HG02759 (cell line): ENCODE measurements around the gene ZNF716.
"Not testable (repeated sequence)": the region's sequence is repeated elsewhere in the genome, so short reads cannot be mapped to it uniquely, and the experiment has no call there.

Source experiments
- ATAC-seq: cut with Tn5 transposase; IDR thresholded peaks from one replicate; pipeline ENCODE4 v1.9.1; 2021; ENCODE audit warnings: mild to moderate bottlenecking, moderate library complexity; ENCODE audit not compliant: unreplicated experiment

The ZNF716 gene

DNA sequence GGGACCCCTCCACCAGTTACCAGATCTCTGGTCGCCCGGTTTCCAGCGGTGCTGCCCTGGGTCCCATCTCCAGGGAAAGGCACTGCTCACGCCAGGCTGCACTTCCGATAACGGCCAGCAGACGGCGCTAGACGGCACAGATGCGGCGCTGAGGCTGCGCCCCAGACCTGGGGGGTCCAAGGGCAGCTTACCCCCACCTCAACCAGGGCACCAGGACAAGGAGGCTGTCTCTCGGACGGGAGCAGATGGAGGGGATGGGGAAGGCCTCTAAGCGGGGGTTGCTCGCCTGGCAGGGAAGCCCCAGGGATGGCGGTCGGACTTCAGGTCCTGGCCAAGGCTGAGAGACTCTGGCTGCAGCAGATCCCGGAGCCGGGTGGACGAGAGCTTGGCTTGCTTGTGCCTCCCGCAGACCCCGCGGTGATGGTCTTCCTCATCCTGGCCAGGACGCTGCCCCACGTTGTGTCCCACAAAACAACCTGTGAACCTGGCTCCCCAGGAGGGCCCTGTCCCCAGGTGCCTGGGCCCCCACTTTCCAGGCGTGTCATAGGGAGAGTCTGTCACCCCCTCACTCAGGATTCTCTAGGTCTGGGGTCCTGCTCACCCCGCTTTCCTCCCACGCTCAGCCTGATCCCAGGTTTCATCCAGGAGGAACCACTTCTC, 23.9 kb upstream of the ZNF716 start:
- no peak for ATAC-seq

DNA sequence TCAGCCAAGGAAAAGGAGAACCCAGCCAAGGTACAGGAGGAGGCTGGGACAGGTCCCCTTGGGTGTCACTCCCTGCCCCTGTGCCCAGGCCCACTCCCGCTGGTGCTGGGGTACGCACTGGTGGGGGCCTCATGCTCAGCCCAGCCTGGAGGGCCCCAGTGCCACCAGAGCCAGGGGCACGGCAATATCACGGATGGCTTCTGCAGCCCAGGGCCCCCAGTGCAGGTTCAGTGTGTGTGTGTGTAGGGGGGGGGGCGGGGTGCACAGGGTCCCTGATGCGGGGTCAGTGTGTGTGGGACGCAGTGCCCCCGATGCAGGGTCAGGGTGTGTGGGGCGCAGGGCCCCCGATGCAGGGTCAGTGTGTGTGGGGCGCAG, 23.4 kb upstream of the ZNF716 start:
- ATAC-seq, result no peak

DNA sequence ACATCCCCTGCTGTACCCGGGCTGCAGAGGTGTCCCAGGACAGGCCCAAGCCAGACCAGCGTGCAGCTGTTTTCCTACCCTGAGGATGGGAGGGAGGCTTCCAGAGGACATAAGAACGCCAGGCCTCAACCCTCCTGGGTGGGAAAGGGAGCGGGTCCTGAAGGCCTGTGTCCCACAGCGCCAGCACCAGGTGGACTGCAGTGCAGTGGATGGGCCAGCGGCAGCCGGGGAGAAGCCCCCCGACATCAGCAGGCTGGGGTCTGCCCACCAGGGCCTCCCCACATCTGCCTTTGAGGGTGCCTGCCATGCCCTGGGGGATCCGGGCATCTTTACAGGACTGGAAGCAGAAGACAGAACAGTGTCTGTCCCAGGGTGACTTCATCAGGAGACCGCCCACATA, 22.8 kb upstream of the ZNF716 start:
- no peak for ATAC-seq

DNA sequence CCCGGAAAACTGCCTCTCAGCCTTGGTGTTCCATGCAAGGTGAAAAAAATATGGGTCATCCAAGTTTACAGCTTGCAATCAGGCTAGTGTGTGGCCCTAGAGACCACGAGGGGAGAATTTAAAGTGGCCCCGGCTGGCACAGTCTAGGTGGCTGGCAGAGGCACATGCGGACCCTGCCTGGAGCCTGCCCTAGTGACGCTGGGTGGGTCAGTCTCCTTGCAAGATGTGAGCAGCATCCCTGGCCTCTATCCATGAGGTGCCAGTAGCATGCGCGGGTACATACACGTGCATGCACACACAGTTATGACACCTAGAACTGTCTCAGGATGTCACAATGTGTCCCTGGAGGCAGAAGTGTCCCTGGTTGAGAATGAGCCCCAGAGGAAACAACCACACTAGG, 22.4 kb upstream of the ZNF716 start:
- ATAC-seq, result no peak

DNA sequence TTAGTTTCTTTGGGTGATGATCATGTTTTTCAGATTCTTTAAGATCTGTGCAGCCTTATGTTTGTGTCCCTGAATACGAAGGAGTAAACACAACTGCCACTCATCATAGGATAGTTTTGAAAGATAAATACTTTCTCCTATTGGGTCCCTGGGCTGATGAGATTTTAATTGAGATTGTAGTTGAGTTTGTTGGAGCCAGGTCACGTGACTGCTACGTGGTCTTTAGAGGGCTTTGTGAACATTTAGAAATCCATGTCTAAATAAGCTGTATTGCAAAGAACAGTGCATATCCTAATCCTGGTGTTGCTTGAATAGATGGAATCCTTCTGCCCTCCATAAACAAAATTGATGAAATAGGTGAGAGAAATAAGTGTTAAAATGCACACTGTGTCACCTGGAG, 17.4 kb upstream of the ZNF716 start:
- no peak for ATAC-seq

DNA sequence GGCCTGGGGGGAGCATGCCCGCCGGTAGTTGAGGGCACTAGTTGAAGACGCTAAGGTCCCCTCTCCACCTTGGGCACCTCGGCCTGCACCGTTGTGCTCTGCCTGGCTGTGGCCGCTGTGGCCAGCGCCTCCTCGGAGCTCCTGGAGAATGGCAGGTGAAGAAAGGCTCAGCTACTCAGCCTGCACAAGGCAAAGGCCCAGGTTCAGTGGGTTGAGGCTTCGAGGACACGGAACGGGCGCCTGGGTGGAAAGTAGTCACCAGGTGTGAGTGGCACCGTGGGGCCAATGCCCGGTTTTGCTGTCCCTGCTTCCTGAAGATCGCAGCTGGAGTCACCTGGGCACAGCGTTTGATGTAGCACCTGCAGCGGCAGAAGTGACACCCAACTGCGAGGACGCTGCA, 12.4 kb upstream of the ZNF716 start:
- ATAC-seq, result no peak

DNA sequence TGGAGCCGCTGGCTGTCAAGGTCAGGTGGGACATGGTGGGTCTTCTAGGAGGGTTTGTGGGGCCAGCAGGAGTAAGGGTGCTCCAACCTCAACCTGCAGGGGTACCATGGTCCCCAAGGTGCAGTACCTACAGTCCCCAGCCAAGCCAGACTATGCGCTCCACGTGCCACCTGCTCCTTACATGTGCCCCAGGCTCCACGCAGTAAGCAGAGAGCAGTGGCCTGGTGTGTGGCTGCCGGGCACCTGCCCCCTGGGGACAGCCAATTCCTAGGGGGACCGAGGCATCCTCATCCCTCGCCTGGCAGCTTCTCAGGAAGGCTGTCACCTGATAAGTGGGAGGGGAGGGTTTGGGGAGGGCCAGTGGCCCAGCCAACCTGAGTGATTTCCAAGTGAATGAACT, 11.7 kb upstream of the ZNF716 start:
- ATAC-seq, result no peak

DNA sequence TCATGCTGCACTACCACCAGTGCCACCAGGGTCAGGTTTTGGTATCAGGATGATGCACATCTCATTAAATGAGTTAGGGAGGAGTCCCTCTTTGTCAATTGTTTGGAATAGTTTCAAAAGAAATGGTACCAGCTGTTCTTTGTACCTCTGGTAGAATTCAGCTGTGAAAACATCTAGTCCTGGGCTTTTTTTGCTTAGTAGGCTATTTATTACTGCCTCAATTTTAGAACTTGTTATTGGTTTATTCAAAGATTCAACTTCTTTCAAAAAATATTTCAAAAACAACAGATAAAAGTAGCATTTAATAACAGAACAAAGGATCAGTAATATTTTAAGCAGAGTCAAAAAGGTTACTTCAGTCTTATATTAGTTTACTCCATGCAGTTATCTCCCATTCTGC, 6.4 kb upstream of the ZNF716 start:
- no peak for ATAC-seq

DNA sequence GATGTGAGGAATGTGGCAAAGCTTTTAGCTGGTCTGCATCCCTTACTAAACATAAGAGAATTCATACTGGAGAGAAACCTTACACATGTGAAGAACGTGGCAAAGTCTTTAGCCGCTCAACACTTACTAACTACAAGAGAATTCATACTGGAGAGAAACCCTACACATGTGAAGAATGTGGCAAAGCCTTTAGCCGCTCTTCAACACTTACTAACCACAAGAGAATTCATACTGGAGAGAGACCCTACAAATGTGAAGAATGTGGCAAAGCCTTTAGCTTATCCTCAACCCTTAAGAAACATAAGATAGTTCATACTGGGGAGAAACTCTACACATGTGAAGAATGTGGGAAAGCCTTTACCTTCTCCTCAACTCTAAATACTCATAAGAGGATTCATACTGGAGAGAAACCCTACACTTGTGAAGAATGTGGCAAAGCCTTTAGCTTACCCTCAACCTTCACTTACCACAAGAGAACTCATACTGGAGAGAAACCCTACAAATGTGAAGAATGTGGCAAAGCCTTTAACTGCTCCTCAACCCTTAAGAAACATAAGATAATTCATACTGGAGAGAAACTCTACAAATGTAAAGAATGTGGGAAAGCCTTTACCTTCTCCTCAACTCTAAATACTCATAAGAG, 19.3 kb downstream of the ZNF716 start:
- not testable (repeated sequence) for ATAC-seq

DNA sequence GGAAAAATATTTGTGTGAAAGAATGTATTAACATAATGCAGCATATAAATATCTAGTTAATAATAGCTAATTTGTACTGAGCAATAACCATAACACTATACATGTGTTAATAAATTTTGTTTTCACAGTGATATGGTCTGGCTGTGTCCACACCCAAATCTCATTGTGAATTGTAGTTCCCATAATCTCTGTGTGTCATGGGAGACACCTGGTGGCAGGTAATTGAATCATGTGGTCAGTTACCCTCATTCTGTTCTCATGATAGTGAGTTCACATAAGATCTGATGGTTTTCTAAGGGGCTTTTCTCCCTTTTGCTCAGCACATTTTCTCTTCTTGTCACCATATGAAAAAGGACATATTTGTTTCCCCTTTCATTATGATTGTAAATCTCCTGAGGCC, 30.3 kb downstream of the ZNF716 start:
- not testable (repeated sequence) for ATAC-seq

DNA sequence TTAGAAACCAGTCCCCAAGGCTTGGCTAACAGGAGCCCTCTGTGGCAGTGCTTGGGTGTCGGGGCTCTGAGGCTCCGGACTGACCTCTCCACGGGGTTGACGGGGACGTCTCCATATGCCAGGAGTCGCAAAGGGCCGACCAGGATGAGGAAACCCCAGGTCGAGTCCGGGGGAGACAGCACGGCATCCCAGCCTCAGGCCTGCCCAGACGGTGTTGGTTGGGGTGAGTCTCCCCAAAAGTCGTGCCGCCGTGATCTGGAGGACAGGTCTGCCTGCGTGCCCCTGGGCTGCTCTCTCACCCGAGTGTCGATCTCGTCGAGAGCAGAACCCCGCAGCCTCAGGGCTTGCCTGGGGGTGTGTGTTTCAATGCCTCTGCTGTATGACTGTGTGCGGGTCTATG, 35.0 kb downstream of the ZNF716 start:
- ATAC-seq, result not testable (repeated sequence)

DNA sequence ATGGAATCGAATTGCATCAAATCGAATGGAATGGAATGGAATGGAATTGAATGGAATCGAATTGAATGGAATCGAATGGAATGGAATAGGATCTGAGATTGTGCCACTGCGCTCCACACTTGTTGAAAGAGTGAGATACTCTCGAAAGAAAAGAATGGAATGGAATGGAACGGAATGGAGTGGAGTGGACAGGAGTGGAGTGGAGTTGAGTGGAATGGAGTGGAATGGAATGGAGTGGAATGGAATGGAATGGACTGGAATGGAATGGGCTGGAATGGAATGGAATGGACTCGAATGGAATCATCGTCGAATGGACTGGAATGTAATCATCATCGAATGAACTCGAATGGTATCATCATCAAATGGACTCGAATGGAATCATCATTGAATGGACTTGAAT, 38.0 kb downstream of the ZNF716 start:
- no peak for ATAC-seq

DNA sequence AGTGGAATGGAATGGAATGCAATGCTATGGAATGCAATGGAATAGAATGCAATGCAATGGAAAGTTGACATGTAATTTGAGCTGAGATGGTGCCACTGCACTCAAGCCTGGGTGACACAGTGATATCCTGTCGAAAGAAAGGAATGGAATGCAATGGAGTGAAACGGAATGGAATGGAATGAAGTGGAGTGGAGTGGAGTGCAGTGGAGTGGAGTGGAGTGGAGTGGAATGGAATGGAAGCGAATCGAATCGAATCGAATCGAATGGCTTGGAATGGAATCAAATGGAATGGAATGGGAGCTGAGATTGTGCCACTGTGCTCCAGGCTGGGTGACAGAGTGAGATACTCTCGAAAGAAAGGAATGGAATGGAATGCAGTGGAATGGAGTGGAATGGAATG, 45.1 kb downstream of the ZNF716 start:
- not testable (repeated sequence) for ATAC-seq

DNA sequence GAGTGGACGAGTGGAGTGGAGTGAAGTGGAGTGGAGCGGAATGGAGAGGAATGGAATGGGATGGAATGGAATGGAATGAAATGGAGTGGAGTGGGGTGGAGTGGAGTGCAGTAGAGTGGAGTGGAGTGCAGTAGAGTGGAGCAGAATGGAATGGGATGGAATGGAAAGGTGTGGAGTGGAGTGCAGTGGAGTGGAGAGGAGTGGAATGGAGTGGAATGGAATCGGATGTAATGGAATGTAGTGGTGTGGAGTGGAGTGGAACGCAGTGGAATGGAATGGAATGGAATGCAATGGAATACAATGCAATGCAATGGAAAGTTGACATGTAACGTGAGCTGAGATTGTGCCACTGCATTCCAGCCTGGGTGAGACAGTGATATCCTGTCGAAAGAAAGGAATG, 46.4 kb downstream of the ZNF716 start:
- no peak for ATAC-seq

DNA sequence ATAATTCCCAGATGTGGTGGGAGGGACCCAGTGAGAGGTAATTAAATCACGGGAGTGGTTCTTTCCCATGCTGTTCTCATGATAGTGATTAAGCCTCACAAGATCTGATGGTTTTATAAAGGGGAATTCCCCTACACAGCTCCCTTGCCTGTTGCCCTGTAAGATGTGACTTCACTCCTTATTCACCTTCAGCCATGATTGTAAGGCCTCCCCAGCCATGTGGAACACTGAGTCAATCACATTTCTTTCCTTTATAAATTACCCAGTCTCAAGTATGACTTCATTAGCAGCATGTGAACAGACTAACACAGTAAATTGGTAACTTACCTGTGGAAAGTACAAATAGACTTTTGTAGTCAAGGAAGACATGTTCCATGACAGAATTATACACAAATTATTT, 55.2 kb downstream of the ZNF716 start:
- ATAC-seq, result no peak
